Endothelial cell of umbilical vein (primary cell): ENCODE data around the gene ESAM. TPM values are rescaled to one million over a fixed set of nuclear protein-coding genes. Genes with fewer than 3 reads are reported as not detected.

Source experiments
- BruUV-seq: library from RNA; stranded (reverse); fragments of 400-500 nt; replicated peaks from 2 replicates; lab custom pipeline; 2021; lab: Mats Ljungman, UMichigan
- CTCF ChIA-PET: fragments of 300-600, 350-600 bp; sonication (Branson Sonifier 250); formaldehyde crosslinking; loops from one replicate; lab custom pipeline; 2021; ENCODE audit warnings: antibody characterized with exemption, inconsistent platforms; lab: Charles Lee
- POLR2A ChIA-PET: fragments of 300-600, 350-600 bp; sonication (Branson Sonifier 250); formaldehyde crosslinking; loops from one replicate; lab custom pipeline; 2021; ENCODE audit warnings: antibody characterized with exemption, inconsistent platforms; lab: Charles Lee
- DNase-seq: peaks from one replicate; pipeline ENCODE4 v3.0.0-alpha.2; 2011; ENCODE audit warnings: low read depth, low spot score
- FAIRE-seq: peaks from 2 replicates; lab custom pipeline; 2011; peaks lifted over from hg19 to GRCh38; lab: Jason Lieb, UNC
- H2AFZ ChIP-seq: 2 replicates; pipeline ENCODE4 v1.6.0; 2012; ENCODE audit warnings: low read depth, low read length, control low read depth, inconsistent platforms
- H3K27ac ChIP-seq: 2 replicates; pipeline ENCODE4 v1.5.1; 2011; ENCODE audit warnings: low read depth, mild to moderate bottlenecking, control low read depth, low read length, moderate library complexity; ENCODE audit not compliant: insufficient read depth
- H3K27me3 ChIP-seq, 2 experiments: 2 replicates each; pipeline versions ENCODE4 v1.6.0 to v1.6.1; 2011; ENCODE audit warnings: low read length in 2 of 2, mixed read lengths in 1 of 2; ENCODE audit not compliant: control insufficient read depth in 2 of 2, insufficient read depth in 2 of 2
- H3K36me3 ChIP-seq, 2 experiments: 2 replicates in 1 of 2; 3 replicates in 1 of 2; pipeline ENCODE4 v1.5.1; 2011; ENCODE audit warnings: low read length in 2 of 2, mild to moderate bottlenecking in 1 of 2, moderate library complexity in 1 of 2; ENCODE audit not compliant: control insufficient read depth in 2 of 2, insufficient read depth in 2 of 2; ENCODE audit errors: extremely low read depth in 1 of 2
- H3K4me1 ChIP-seq: 3 replicates; pipeline ENCODE4 v1.5.1; 2011; ENCODE audit warnings: mild to moderate bottlenecking, low read length; ENCODE audit not compliant: control insufficient read depth, insufficient read depth; ENCODE audit errors: extremely low read depth
- H3K4me2 ChIP-seq: 2 replicates; pipeline ENCODE4 v1.6.1; 2011; ENCODE audit warnings: low read length, control low read depth, mixed read lengths; ENCODE audit not compliant: insufficient read depth
- H3K4me3 ChIP-seq, 3 experiments: fragments of 200-600 bp in 1 of 3; sonication (generic), shearing (Covaris generic) in 1 of 3; replicated peaks in 1 of 3; 2 replicates each; pipeline ENCODE4 v1.5.1; 2011 to 2016; ENCODE audit warnings: control low read depth in 3 of 3, low read length in 3 of 3, mild to moderate bottlenecking in 2 of 3, inconsistent platforms in 1 of 3, low read depth in 1 of 3, moderate library complexity in 1 of 3; ENCODE audit not compliant: insufficient read depth in 1 of 3
- H3K79me2 ChIP-seq: 2 replicates; pipeline ENCODE4 v1.6.0; 2012; ENCODE audit warnings: low read length, inconsistent platforms; ENCODE audit not compliant: control insufficient read depth, insufficient read depth
- H3K9ac ChIP-seq: replicated peaks from 2 replicates; pipeline ENCODE3; 2011; ENCODE audit warnings: low read length, control low read depth; ENCODE audit not compliant: insufficient read depth; ENCODE audit errors: extremely low read depth
- H3K9me1 ChIP-seq: replicated peaks from 3 replicates; pipeline ENCODE4 v1.6.0; 2011; ENCODE audit warnings: mild to moderate bottlenecking, low read length; ENCODE audit not compliant: control insufficient read depth, insufficient read depth; ENCODE audit errors: extremely low read depth
- H3K9me3 ChIP-seq: replicated peaks from 2 replicates; pipeline ENCODE4 v1.5.1; 2012; ENCODE audit warnings: low read length, inconsistent platforms; ENCODE audit not compliant: control insufficient read depth, insufficient read depth
- H4K20me1 ChIP-seq: replicated peaks from 2 replicates; pipeline ENCODE3; 2011; ENCODE audit warnings: mild to moderate bottlenecking, low read length; ENCODE audit not compliant: control insufficient read depth, insufficient read depth; ENCODE audit errors: extremely low read depth
- EZH2 ChIP-seq: IDR thresholded peaks from 2 replicates; pipeline ENCODE4 v1.6.1; 2012; ENCODE audit warnings: borderline replicate concordance, low read depth, mild to moderate bottlenecking, moderate library complexity, low read length, inconsistent platforms; ENCODE audit not compliant: severe bottlenecking
- FOS ChIP-seq: IDR thresholded peaks from 2 replicates; pipeline ENCODE4 v1.6.1; 2011; ENCODE audit warnings: mild to moderate bottlenecking, low read length, moderate library complexity, borderline replicate concordance; ENCODE audit not compliant: insufficient read depth
- GATA2 ChIP-seq: IDR thresholded peaks from 2 replicates; pipeline ENCODE4 v1.7.0; 2011; ENCODE audit warnings: low read depth, mild to moderate bottlenecking, moderate library complexity, mixed read lengths, low read length; ENCODE audit not compliant: insufficient read length, insufficient read depth
- JUN ChIP-seq: IDR thresholded peaks from 2 replicates; pipeline ENCODE4 v1.6.1; 2011; ENCODE audit warnings: borderline replicate concordance, low read depth; ENCODE audit not compliant: insufficient read length, insufficient read depth
- MAX ChIP-seq: IDR thresholded peaks from 2 replicates; pipeline ENCODE4 v1.6.1; 2011; ENCODE audit not compliant: insufficient read depth, insufficient read length
- MYC ChIP-seq: IDR thresholded peaks from one replicate; pipeline ENCODE4 v1.6.1; 2011; ENCODE audit warnings: mild to moderate bottlenecking, low read depth, low read length
- POLR2A ChIP-seq: IDR thresholded peaks from 2 replicates; pipeline ENCODE4 v1.6.1; 2012; ENCODE audit warnings: low read depth, mild to moderate bottlenecking, control low read depth, low read length
- POLR2AphosphoS5 ChIP-seq: IDR thresholded peaks from 2 replicates; pipeline ENCODE4 v1.6.1; 2012; ENCODE audit warnings: low read depth, mild to moderate bottlenecking, control low read depth, low read length, moderate library complexity; ENCODE audit not compliant: insufficient read depth
- dilution Hi-C: fragments of 300-500 bp; cut with MboI; formaldehyde crosslinking; loops from one replicate; pipeline ENCODE4 v1.15.0; 2019; ENCODE audit warnings: low sequenced_read_pairs; ENCODE audit not compliant: extremely low pct_ligation_motif_present
- intact Hi-C: fragments of 100-400 bp; cut with micrococcal nuclease; formaldehyde crosslinking; loops from one replicate; pipeline ENCODE4 v1.10.0; 2022
- polyA plus RNA-seq, 4 experiments: library from polyadenylated mRNA; depleted of rRNA in 3 of 4; stranded (reverse) in 3 of 4; unstranded in 1 of 4; fragments of >200 nt; gene quantifications; 2 replicates each; pipeline versions ENCODE4 v1.2.1 to v1.2.3, GENCODE V29; 2011 to 2012; ENCODE audit warnings: missing spikeins in 1 of 4
- total RNA-seq: library from RNA; stranded (reverse); gene quantifications from 2 replicates; pipeline ENCODE4 v1.2.3, GENCODE V29; 2021
- TF ChIP-seq, protein P1 (sequence below), 2 donors: IDR thresholded peaks; 1 replicate in 1 of 2; 2 replicates in 1 of 2; pipeline ENCODE4 v1.5.1; 2011; ENCODE audit warnings: low read length in 2 of 2, mild to moderate bottlenecking in 2 of 2, moderate library complexity in 2 of 2, control low read depth in 1 of 2, inconsistent platforms in 1 of 2, low read depth in 1 of 2; ENCODE audit not compliant: insufficient read depth in 1 of 2; ENCODE audit errors: extremely low read depth in 1 of 2

Gene ESAM
- total and polyA plus RNA-seq, 2 donors (not counting 3 experiments of a cell fraction or from before 2014, with no cell fraction given): 273 to 383 TPM

GRCh38 chr11:124754309-124754708 is 7.8 kb downstream of the ESAM start:
- Histone ChIP-seq H3K4me3 (no peak overlapping the region), H4K20me1 (no peaks in the 10 kb centered on the region), H3K4me1 (peaks cover 76% of the 10 kb centered on the region), H3K27me3 (no peaks in the 10 kb centered on the region), H3K36me3 (peaks cover 23 to 38% of the 10 kb centered on the region in 2 experiments), H3K79me2 (peaks cover 39% of the 10 kb centered on the region), H2AFZ (no peak overlapping the region), H3K27ac (peak overlapping the region; percentile 35), H3K9ac (no peak overlapping the region), H3K9me1 (no peaks in the 10 kb centered on the region), H3K4me2 (no peak overlapping the region), H3K9me3 (no peaks in the 10 kb centered on the region)
- peak; percentile 86 for FAIRE-seq
- no TSS peak for BruUV-seq
- dilution Hi-C loops: no loop called here
- peak; percentile 37 for DNase-seq
- intact Hi-C loops: no loop called here
- ChIA-PET POLR2A (interaction anchor here (0.8 to 1.8 kb wide), 4 partner anchors 9 to 122 kb away, joined by 3 to 7 read pairs (median 3); no protein-coding TSS in a partner anchor), CTCF (interaction anchor here (1.2 to 16.9 kb wide), 6 partner anchors 6 to 110 kb away, joined by 3 to 301 read pairs (median 27); partner anchors contain the start of genes ESAM, NRGN and VSIG2)
- TF ChIP-seq GATA2 (peak; percentile 21), POLR2A (peak; percentile 51), FOS (peak; percentile 56), JUN (no peak)

- no peak for DNase-seq
- H3K4me1 ChIP-seq: peaks cover 76% of the 10 kb centered on the region
- intact Hi-C loops: no loop called here
- H3K27me3 ChIP-seq: no peaks in the 10 kb centered on the region
- H3K9me3 ChIP-seq: no peaks in the 10 kb centered on the region
- BruUV-seq: no TSS peak
- peak overlapping the region; percentile 35 for H3K27ac ChIP-seq
- no peak overlapping the region for H3K9ac ChIP-seq
- TF ChIP-seq JUN: no peak
- TF ChIP-seq POLR2AphosphoS5: no peak
- TF ChIP-seq GATA2: no peak
- TF ChIP-seq MYC: no peak
- TF ChIP-seq MAX: no peak
- no peak for TF ChIP-seq FOS
- TF ChIP-seq, protein P1, sequence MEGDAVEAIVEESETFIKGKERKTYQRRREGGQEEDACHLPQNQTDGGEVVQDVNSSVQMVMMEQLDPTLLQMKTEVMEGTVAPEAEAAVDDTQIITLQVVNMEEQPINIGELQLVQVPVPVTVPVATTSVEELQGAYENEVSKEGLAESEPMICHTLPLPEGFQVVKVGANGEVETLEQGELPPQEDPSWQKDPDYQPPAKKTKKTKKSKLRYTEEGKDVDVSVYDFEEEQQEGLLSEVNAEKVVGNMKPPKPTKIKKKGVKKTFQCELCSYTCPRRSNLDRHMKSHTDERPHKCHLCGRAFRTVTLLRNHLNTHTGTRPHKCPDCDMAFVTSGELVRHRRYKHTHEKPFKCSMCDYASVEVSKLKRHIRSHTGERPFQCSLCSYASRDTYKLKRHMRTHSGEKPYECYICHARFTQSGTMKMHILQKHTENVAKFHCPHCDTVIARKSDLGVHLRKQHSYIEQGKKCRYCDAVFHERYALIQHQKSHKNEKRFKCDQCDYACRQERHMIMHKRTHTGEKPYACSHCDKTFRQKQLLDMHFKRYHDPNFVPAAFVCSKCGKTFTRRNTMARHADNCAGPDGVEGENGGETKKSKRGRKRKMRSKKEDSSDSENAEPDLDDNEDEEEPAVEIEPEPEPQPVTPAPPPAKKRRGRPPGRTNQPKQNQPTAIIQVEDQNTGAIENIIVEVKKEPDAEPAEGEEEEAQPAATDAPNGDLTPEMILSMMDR (IDR thresholded peaks at IDR 0.05; ENCODE audit: extremely low read depth in 1 of 2, insufficient read depth in 1 of 2, low read depth in 1 of 2, low read length in 2 of 2): no peak
- TF ChIP-seq EZH2: no peak
- TF ChIP-seq POLR2A: no peak
- no peaks in the 10 kb centered on the region for H4K20me1 ChIP-seq
- H3K4me2 ChIP-seq: no peak overlapping the region
- H3K79me2 ChIP-seq: peaks cover 32% of the 10 kb centered on the region
- no peak overlapping the region for H3K4me3 ChIP-seq
- peaks cover 23 to 38% of the 10 kb centered on the region in 2 experiments for H3K36me3 ChIP-seq
- H2AFZ ChIP-seq: no peak overlapping the region
- ChIA-PET CTCF (interaction anchor here (0.9 to 16.9 kb wide), 8 partner anchors 7 to 123 kb away, joined by 3 to 301 read pairs (median 8); partner anchors contain the start of gene ESAM), POLR2A (interaction anchor here (0.8 to 1.8 kb wide), 5 partner anchors 9 to 123 kb away, joined by 3 to 7 read pairs (median 3); no protein-coding TSS in a partner anchor)
- FAIRE-seq: no peak
- H3K9me1 ChIP-seq: no peaks in the 10 kb centered on the region
- dilution Hi-C loops: no loop called here
Measured at GRCh38 chr11:124753624-124754023, 8.5 kb downstream of the ESAM start.
